C4-2B (cell line): ENCODE data around the gene C19orf67.

ENCODE experiments used
- CTCF ChIP-seq: fragments of 450-650 bp; conservative IDR thresholded peaks from 2 replicates; pipeline ENCODE4 v1.5.1; 2017; ENCODE audit warnings: mild to moderate bottlenecking
- ZFX ChIP-seq: fragments of 450-650 bp; IDR thresholded peaks from 2 replicates; pipeline ENCODE4 v1.6.1; 2017

- TF ChIP-seq CTCF (no peak), ZFX (no peak)
These were observed 37.3 kb upstream of the C19orf67 start for GRCh38 chr19:14122924-14123323.
